GM19463 (cell line): ENCODE results near the gene LAMTOR5.
"Not testable (repeated sequence)": the region's sequence is repeated elsewhere in the genome, so short reads cannot be mapped to it uniquely, and the experiment has no call there.

Experiments used
- ATAC-seq: cut with Tn5 transposase; IDR thresholded peaks from one replicate; pipeline ENCODE4 v1.9.1; 2021; ENCODE audit warnings: mild to moderate bottlenecking, moderate library complexity; ENCODE audit not compliant: unreplicated experiment

LAMTOR5 gene

DNA sequence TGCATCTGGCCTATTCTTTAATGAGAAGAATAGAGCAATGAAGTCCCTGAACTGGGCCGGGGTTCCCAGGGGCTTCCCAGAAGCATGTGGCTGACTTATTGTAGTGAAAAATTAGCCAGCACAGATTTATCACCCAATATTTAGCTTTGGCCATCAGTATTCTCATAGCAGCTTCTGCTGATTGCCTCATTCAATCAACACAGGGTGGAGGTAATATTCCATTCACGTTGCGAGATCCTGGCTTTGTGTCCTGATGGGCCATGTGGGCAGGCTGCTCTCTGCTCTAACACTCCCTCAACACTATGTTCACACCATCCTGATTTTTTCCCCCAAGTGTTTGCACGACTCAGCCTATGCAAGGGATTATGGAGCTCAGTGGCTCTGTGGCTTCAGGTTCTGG, 21.5 kb upstream of the LAMTOR5 start:
- ATAC-seq: no peak

DNA sequence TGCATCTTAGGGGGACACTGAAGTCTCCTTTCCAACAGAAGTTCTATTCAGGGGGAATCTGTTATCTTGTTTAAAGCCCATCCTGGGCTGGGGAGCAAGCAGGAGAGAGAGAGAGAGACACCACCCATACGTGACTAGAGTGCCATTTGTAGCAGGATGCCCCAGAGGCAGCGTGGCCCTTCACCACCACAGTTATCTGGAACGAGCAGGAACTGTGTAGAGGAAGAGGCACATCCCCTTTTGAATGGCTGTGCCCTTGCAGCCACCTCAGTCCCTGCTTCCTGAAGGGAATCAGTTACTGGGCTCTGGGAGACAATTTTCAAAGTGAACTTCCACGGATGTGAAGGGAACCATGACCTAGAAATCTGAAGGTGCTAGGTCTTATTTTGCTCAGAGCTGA, 19.4 kb upstream of the LAMTOR5 start:
- ATAC-seq: no peak

DNA sequence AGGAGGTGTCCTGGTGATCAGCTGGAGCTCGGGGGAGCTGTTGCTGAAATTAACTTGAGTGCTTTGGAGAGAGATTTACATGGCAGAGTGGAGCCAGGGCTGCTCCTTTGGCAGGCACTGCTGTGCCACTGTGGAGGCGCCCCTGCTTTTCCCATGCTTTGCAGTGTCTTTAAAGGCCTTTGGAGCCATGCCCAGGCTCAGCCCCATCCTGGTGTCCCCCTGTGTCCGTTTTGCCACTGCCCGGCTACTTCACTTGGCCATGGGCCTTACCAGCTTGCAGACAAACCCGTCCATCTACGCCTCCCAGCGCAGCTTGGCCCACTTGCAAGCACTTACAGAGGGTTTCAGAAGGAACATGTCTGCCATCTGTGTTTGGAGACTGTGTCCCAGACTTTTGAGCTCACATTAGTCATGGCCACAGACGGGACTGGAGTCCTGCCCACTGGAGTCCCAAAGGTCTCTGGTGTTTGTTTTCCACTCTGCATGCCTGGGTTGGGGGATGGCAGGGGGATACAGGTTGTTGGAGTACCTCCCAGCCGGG, 18.2 kb upstream of the LAMTOR5 start:
- ATAC-seq: no peak

DNA sequence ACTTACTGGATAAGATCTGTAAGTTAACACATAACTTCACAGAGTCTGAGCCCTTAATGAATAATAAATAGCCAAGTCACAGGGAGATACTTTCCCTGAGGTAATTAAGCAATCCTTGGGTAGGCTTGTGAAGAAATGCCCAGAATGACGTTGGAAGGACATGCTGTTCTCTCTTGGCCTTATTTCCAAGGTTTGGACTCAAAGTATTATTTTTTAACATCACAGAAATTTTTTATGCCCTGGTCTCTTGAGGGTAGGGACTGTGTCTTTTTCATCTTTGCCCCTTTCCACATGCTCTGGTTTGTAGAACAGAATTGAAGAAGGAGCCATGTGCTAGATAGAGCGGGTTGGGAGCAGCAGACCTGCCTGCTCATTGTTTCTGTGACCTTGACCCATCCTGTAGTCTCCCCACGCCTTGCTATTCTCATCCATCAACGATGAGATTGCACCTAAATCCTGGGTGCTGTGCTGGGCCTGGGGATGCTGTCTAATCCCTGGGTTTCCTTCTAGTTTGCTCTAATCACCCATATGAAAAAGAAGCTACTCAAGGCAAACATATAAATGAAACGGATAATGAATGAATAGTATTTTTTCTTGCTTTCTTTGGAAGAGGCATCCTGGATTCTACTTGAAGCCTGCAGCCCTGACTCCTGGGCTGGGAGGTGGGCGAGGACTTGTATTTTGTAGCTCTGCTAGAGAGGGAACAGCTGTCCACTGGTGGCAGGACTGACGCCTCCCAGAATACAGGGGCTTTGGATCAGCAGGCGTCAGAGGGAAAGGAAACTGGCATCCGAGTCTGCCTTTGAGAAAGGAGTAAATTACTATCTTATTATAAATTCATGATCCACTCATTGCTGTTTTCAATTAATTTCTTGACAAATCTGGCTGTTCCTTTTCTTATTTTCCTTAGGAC, 17.5 kb upstream of the LAMTOR5 start:
- ATAC-seq: no peak

DNA sequence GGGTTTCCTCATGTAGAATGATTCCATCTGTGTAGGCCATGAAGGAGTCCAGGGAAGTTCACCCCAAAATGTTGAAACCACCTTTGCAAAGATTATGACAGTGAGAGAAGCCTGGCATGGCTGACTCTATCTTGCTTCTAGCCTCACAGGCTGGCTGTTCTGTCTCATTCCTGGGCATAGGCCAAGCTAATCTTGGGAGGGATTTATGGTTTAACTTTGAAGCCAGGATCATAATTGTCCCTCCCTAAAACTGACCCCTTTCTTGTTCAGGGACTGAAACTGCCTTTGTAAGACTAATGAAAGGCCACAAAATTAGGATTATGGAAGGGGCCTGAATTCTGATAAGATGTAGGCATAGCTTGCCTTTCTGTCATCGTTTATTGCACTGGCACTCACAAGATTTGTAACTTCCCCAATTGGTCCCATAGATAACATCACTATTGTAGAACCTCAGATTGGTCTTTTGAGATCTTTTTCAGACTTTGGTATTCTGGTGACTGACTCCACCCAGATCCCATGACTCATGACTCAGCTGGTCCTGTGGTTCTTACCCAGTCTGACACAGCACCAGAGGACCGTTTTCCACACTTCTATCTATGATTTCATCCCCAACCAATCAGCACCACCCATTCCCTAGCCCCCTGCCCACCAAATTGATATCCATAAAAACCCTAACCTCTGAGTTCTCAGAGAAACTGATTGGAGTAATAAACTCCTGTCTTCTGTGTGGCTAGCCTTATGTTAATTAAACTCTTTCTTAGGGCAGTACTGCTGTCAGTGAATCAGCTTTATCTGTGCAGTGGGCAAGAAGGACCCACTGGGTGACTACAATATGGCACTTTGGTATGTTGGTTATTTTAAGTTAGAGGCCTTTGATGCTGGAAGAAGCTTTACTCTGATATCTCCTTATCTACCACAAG, 13.6 kb upstream of the LAMTOR5 start:
- no peak for ATAC-seq

DNA sequence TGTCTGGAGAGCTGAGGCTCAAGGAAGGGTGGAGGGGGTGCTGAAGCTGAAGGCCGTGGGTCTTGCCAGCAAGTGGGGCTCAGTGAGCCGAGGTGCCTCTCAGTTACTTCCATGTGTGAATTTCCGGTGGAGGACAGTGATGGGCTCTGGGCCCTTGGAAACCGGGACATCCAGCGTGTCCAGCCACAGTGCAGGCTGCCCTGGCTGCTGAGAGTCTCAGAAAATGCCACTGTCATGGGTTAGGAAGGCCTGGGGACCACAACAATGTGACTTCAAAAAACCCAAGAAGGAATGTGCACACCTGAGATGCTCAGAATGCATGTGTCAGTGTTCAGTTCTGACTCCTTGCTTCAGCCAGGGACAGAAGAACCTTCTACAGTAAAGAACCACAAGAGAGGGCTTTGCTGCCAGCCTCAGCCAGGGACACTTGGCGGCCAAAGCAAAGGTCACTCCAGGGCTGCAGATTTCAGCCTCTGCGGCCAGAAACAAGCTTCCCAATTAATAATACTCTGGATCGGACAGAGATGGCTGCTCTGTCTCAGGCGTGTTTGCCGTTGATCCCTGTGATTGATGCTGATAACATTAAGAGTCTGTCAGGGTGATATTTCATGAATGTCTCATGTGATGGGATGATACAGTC, 12.6 kb upstream of the LAMTOR5 start:
- ATAC-seq: no peak

DNA sequence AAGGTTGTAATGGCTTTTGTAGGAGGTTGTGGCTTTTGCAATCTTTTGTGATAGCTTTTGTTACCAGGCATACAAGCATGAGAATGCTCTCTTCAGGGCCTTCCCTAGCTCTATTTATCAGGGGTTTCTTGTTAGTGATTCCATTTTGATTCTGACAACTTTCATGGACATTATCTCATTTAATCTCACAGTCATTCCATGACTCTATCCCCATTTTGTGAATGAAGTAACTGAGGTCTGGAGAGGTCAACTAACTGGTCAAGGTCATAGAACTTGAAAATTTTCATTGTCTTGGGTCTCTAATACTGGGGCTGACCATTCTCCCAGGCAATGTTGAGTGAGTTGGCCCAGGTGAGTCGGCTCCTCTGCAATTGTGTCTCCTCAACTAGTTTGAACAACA, 11.2 kb upstream of the LAMTOR5 start:
- no peak for ATAC-seq

DNA sequence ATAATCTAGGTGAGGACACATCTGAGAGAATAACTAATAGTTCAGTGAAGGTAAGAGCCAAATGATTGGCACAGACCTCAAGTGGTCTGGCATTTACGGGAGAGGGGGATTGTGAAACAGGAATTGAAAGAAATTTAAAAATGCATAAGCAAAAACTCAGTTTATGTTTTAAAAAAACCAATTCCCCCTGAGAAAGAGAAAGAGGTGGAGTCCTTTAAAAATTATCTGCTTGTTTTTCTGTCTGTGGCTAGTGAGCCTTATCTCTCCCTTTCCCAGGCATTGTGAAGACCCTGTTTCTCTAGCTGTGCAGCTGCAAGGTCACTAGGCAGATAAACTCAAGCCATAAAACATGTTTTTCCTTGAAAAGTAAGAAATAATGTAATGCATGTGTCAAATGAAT, 5.6 kb upstream of the LAMTOR5 start:
- not testable (repeated sequence) for ATAC-seq

DNA sequence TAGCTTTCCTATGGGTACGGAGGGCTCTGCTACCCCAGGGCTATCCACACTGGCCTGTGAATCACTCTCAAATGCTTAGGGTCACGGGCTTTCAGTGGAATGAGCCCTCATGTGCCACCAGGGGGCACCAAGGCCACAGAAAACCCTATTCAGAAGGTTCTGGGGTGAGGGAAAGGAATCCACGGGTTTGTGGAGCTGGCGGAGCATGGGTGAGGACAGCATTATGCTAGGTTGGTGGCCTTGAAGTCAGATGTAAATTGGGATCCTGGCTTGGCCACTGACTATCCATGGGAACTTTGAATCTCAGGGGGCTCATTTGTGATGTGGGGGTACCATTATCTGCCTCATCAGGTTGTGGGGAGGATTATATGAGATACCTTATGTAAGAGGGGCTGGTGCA, 5.1 kb upstream of the LAMTOR5 start:
- ATAC-seq: peak; percentile 56

DNA sequence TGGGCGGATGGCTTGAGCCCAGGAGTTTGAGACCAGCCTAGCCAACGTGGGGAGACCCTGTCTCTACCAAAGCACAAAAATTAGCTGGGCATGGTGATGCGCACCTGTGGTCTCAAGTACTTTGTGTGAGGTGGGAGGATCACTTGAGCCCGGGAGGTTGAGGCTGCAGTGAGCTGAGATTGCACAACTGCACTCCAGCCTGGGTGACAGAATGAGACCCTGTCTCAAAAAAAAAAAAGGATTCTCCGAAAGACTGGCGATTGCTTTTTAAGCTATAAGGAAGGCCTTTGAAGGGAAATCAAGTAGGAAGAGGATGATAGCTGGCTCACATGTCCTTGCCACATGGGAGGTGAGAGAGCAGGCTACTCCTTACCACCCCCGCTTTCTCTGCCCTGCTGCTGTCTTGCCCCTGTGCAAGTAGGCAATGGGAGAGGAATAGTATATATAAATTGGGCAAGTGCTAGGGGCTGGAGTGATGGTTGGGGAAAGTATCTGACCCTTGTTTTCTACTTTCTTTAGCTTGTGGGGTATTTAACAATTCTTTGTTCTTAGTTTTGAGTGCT, 3.8 kb upstream of the LAMTOR5 start:
- ATAC-seq: no peak

DNA sequence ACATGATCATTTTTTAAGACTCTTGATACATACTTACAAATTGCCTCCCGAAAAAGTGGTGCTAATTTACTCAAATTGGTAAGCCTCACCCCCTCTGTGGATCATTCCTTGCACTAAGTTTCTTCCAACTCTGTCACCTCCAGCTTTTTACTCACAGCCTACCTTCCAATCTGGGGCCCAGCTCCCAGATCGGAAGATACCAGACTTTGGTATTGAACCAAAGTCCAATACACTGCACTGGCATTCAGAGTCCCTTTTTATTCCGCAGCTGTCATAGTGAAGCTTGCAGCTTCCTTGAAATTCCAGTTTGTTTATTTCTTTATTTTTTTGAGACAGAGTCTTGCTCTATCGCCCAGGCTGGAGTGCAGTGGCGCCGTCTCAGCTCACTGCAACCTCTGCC, 1.8 kb upstream of the LAMTOR5 start:
- no peak for ATAC-seq

DNA sequence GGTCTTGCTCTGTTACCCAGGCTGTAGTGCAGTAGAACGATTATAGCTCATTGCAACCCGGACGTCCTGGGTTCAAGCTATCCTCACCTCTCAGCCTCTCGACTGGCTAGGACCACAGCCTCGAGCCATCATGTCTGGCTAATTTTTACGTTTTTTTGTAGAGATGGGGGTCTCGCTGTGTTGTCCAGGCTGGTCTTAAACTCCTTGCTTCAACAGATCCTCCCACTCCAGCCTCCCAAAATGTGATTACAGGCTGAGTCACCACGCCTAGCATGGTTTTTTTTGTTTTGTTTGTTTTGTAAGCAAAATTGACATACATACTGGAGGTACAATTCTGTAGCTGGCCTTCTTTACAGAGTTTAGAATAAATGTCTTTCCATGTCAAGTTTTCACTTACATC, 994 bp upstream of the LAMTOR5 start:
- no peak for ATAC-seq

DNA sequence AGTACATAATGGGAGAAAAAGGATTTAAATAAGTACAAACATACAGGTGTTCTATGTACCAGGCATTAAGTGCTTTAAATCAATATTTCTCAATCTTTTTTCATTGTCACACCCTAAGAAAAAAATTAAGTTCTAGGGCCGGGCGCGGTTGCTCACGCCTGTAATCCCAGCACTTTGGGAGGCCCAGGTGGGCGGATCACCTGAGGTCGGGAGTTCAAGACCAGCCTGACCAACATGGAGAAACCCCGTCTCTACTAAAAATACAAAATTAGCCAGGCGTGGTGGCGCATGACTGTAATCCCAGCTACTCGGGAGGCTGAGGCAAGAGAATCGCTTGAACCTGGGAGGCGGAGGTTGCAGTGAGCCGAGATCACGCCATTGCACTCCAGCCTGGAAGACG, 1.1 kb downstream of the LAMTOR5 start:
- not testable (repeated sequence) for ATAC-seq

DNA sequence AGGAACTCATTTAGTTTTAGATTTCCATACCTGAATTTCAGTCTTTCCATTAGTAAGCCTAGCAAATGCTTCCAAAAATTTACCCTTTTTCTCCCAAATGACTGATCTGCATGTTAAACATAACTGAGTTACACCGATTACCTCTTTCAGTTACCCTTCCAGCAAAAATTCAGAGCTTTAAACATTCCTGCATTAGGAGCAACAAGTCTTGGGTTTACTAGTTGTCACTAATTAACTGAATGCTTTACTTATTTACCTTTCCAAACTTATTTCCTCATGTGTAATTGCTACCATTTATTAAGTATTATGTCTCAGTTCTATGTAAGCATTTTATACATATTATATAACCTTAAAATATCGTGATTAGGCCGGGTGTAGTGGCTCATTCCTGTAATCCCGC, 3.1 kb downstream of the LAMTOR5 start:
- no peak for ATAC-seq

DNA sequence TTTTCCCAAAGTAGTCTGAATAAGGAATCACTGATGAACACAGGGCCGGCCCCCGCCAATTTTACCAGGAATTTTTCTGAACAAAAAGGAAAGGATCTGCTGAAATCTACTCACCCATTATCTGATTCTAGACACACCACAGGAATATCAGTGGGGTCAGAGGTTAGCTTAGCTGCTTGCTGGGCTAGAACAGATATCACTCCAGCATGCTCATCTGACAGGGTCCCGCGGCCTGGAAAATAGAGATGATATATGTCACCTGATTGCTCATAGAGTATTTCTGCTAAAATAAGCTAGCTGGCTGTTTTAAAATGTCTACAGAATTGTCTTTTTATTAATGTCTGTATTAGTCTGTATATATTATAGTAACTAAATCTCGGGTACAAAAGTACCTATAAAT, 3.7 kb downstream of the LAMTOR5 start:
- no peak for ATAC-seq

DNA sequence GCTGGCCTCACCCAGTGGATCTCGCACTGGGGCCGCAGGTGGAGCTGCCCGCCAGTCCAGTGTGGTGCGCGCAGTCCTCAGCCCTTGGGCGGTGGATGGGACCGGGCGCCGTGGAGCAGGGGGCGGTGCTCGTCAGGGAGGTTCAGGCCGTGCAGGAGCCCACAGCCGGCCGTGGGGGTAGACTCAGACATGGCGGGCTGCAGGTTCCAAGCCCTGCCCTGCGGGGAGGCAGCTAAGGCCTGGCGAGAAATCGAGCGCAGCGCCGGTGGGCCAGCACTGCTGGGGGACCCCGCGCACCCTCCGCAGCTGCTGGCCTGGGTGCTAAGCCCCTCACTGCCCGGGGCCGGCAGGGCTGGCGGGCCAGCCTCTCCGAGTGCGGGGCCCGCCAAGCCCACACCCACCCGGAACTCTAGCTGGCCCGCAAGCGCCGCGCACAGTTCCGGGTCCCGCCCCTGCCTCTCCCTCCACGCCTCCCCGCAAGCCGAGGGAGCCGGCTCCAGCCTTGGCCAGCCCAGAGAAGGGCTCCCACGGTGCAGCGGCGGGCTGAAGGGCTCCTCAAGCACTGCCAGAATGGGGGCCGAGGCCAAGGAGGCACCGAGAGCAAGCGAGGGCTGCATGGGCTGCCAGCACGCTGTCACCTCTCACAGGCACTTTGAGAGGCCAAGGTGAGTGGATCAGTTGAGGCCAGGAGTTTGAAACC, 11.1 kb downstream of the LAMTOR5 start:
- ATAC-seq: not testable (repeated sequence)

DNA sequence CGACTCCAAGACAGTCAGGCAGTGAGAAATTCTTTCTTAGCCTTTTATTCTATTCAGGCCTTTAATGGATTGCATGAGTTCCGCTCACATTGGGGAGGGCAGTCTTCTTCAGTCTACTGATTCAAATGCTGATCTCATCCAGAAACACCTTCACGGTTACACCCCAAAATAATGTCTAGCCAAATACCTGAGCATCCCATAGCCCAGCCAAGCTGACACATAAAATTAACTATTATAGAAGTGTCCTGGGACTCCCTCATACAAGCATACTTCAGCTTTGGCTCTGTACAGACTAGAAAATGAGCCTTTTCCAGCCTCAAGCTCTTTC, 13.0 kb downstream of the LAMTOR5 start:
- ATAC-seq: no peak

DNA sequence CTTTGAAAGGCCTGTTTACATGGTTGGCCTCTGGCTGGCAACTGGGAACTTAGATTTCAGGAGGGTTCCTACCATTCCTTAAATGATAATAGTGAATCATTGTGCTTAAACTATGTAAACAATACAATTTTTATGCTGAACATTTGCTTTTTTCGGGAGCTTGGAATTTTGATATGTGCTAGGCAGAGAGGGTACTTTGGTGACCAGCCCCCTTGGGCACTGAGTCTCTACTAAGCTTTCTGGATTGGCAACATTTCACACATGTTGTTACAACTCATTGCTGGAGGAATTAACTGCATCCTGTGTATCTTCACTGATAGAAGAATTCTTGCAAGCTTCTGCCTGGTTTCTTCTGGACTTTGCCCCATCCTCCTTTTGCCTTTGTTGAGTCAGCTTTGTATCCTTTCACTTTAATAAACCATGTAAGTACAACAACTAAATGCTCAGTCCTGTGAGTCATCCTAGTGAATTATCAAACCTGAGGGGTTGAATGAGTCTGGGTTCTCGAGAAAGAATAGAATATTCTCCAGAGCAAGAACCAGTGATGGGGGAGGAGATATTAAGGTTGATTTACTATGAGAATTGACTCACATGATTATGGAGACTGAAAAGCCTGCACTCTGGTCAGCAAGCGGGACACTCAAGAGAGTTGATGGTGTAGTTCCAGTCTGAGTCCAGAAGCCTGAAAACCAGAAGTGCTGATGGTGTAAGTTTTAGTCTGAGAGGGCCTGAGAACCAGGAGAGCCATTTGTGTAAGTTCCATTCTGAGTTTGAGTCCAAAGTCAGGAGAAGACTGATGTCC, 13.6 kb downstream of the LAMTOR5 start:
- ATAC-seq: no peak

DNA sequence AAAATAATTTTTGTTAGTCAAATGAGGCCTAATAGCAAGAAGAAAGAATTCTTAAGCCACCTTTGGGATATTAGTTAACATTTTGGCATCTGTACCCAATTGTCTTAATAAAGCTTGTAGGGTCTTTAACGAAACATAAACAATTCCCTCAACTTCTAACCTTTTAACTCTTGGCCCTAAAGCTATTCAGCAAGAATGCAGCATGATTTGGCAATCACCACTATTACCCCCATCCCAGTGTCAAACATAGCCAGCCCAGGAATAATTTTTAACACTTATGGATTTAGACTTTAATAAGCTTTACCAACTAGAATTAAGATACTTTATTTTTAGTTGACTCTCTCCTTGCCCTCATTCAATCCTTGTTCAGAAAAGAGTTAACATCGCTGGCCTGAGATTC, 14.2 kb downstream of the LAMTOR5 start:
- ATAC-seq: no peak
